ENCODE data around the gene CACNB4.

Gene CACNB4

DNA sequence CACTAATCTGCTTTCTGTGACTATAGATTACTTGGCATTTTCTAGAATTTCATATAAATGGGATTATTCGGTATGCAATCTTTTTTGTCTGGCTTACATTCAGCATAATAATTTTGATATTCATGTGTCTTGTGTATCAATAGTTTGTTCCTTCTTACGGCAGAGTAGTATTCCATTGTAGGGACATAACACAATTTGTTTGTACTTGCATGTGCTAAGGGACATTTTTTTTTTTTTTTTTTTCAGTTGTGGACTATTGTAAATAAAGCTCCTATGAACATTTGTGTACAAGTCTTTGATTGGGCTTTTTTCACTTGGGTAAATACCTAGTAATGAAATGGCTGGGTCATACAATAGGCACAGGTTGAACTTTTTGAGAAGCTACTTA is 315.7 kb downstream of the CACNB4 start:
- Histone ChIP-seq H3K4me3 (ENCODE audit: low read depth in 1 of 2, low read length in 1 of 2) (no peak overlapping the region), H3K9me3 (no peaks in the 10 kb centered on the region), H3K27ac (no peak overlapping the region), H3K27me3 (no peaks in the 10 kb centered on the region), H3K36me3 (no peaks in the 10 kb centered on the region), H3K4me1 (ENCODE audit: control insufficient read depth in 1 of 2, insufficient read depth in 1 of 2, low read depth in 1 of 2, low read length in 1 of 2) (no peaks in the 10 kb centered on the region)
- TF ChIP-seq, protein P1, sequence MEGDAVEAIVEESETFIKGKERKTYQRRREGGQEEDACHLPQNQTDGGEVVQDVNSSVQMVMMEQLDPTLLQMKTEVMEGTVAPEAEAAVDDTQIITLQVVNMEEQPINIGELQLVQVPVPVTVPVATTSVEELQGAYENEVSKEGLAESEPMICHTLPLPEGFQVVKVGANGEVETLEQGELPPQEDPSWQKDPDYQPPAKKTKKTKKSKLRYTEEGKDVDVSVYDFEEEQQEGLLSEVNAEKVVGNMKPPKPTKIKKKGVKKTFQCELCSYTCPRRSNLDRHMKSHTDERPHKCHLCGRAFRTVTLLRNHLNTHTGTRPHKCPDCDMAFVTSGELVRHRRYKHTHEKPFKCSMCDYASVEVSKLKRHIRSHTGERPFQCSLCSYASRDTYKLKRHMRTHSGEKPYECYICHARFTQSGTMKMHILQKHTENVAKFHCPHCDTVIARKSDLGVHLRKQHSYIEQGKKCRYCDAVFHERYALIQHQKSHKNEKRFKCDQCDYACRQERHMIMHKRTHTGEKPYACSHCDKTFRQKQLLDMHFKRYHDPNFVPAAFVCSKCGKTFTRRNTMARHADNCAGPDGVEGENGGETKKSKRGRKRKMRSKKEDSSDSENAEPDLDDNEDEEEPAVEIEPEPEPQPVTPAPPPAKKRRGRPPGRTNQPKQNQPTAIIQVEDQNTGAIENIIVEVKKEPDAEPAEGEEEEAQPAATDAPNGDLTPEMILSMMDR (IDR thresholded peaks at IDR 0.05), result no peak

Data from neutrophil (primary cell).